ENCODE measurements around the gene TMEM38B.

DNA sequence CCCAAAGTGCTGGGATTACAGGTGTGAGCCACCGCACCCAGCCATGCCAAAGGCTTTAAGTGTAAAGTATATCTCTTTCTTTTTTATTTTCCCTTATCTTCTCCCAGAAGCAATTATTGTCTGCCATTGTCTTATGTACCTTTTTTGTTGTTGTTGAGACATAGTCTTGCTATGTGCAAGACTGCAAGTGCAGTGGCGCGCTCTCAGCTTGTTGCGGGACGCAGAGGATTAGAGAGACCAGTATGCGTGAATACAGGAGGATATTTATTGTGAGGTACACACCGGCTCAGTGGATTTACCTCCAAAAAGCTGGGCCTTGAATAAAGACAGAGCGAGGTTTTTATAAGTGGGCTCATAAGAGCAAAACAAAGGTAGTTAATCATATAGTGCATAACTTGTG is 11.8 kb downstream of the TMEM38B start:
- TF ChIP-seq, protein P1, sequence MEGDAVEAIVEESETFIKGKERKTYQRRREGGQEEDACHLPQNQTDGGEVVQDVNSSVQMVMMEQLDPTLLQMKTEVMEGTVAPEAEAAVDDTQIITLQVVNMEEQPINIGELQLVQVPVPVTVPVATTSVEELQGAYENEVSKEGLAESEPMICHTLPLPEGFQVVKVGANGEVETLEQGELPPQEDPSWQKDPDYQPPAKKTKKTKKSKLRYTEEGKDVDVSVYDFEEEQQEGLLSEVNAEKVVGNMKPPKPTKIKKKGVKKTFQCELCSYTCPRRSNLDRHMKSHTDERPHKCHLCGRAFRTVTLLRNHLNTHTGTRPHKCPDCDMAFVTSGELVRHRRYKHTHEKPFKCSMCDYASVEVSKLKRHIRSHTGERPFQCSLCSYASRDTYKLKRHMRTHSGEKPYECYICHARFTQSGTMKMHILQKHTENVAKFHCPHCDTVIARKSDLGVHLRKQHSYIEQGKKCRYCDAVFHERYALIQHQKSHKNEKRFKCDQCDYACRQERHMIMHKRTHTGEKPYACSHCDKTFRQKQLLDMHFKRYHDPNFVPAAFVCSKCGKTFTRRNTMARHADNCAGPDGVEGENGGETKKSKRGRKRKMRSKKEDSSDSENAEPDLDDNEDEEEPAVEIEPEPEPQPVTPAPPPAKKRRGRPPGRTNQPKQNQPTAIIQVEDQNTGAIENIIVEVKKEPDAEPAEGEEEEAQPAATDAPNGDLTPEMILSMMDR (IDR thresholded peaks at IDR 0.05; ENCODE audit: control extremely low read depth in 1 of 3, insufficient read depth in 1 of 3, low read depth in 1 of 3, low read length in 3 of 3): no peak
- TF ChIP-seq EZH2 (IDR thresholded peaks at IDR 0.05; ENCODE audit: low read depth, low read length, severe bottlenecking) (no peak), POLR2A (IDR thresholded peaks at IDR 0.05; ENCODE audit: control extremely low read depth in 1 of 2, low read depth in 2 of 2, low read length in 2 of 2) (no peak), JUND (IDR thresholded peaks at IDR 0.05; ENCODE audit: low read length) (no peak), POU5F1 (IDR thresholded peaks at IDR 0.05; ENCODE audit: low read depth, low read length) (no peak), RNF2 (IDR thresholded peaks at IDR 0.05; ENCODE audit: borderline replicate concordance, low read depth, low read length, missing control alignments, poor library complexity, severe bottlenecking) (no peak), JUN (IDR thresholded peaks at IDR 0.05; ENCODE audit: low read depth, low read length) (no peak)
- TF ChIP-seq, protein P2, sequence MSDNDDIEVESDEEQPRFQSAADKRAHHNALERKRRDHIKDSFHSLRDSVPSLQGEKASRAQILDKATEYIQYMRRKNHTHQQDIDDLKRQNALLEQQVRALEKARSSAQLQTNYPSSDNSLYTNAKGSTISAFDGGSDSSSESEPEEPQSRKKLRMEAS (IDR thresholded peaks at IDR 0.05): no peak
